ENCODE measurements around the gene TBL2. TPM values are rescaled to one million over a fixed set of nuclear protein-coding genes. Genes with fewer than 3 reads are reported as not detected.
"Not testable (repeated sequence)": the region's sequence is repeated elsewhere in the genome, so short reads cannot be mapped to it uniquely, and the experiment has no call there.

The TBL2 gene
- total RNA-seq, 1 donor from 2014 or later: 9.6 TPM

GRCh38 chr7:73570521-73570920, 7.9 kb downstream of the TBL2 start:
- no peak for TF ChIP-seq CTCF (IDR thresholded peaks at IDR 0.05; ENCODE audit: borderline replicate concordance)
- intact Hi-C loops (cut with micrococcal nuclease): no loop called here

DNA sequence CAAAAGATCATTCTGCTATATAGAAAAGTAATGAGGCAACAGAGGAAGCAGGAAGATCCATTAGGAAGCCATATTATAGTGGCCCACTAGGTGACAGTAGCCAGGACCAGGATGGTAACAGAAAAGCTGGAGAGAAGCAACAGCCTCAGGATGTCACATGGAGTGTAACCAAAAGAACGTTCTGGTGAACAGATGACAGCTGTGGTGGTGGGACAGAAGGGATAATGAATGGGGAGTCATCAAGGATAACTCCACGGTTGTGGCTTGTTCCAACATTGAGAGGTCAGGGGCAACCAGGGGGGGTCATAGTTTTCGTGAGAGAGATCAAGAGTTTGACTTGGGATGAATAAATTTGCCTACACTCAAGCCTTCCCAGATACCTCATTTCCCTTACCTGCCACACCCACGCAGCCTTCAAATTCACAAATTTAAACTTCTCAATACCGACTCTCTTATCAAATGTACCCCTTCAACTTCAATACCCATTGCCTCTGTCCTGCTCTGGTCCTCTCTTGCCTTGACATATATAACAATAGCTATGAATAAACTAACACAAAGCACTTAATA, 9.3 kb downstream of the TBL2 start:
- no peak for DNase-seq
- no peaks in the 10 kb centered on the region for H3K4me1 ChIP-seq
- no peaks in the 10 kb centered on the region for H3K27me3 ChIP-seq (ENCODE audit: low read depth)
- H3K36me3 ChIP-seq: peaks cover 52% of the 10 kb centered on the region
- no peak overlapping the region for H3K27ac ChIP-seq (replicated peaks)
- TF ChIP-seq CTCF (IDR thresholded peaks at IDR 0.05; ENCODE audit: borderline replicate concordance): no peak
- intact Hi-C loops (cut with micrococcal nuclease): no loop called here
- H3K9me3 ChIP-seq (replicated peaks): no peaks in the 10 kb centered on the region
- no peak overlapping the region for H3K4me3 ChIP-seq

More at GRCh38 chr7:73570521-73570920, 7.9 kb downstream of the TBL2 start:
- H3K36me3 ChIP-seq: peaks cover 61% of the 10 kb centered on the region
- H3K27ac ChIP-seq (replicated peaks): no peak overlapping the region
- H3K4me3 ChIP-seq: no peak overlapping the region
- no peaks in the 10 kb centered on the region for H3K27me3 ChIP-seq (ENCODE audit: low read depth)
- H3K9me3 ChIP-seq (replicated peaks): no peaks in the 10 kb centered on the region
- DNase-seq: no peak
- no peaks in the 10 kb centered on the region for H3K4me1 ChIP-seq

DNA sequence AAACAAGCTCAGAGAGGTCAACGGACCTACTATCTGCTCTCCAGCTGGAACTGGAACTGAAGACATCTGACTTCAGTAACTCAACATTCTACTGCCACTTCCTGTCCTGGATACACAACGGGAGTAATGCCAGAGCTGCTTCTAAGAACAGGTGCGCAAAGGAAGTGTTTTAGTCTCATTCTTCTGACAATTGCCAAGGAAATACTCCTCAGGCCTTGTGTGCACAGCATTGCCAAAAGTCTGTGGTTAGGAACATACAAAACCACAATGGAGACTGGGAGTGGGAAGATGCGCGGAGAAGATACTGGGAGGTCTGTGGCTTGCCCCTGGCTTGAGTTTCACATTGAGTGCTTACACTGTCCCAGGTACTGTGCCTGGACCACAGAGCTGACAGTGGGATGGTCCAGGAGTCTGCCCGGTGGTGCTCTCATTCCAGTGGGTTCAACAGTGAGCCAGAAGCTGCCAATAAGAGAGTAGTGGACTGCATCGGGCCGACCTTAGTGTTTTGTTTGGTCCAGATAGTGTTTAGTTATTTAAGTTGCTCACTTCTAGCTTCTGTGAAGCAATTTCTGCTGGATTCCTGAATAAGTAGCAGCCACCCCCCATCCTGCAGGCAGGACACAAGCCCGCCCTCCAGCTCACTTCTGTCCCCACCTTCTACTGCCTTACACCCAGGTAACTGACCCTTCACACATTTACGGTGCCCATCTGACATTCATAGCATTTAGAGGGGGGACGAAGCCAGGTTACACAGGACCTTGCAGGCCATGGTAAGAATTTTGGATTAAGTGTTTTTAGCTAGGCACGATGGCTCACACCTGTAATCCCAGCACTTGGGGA, 10.3 kb downstream of the TBL2 start:
- no peak overlapping the region for H3K4me3 ChIP-seq
- no peaks in the 10 kb centered on the region for H3K9me3 ChIP-seq (replicated peaks)
- no peaks in the 10 kb centered on the region for H3K4me1 ChIP-seq
- no peak for TF ChIP-seq CTCF (IDR thresholded peaks at IDR 0.05; ENCODE audit: borderline replicate concordance)
- no peaks in the 10 kb centered on the region for H3K27me3 ChIP-seq (ENCODE audit: low read depth)
- H3K36me3 ChIP-seq: peaks cover 41% of the 10 kb centered on the region
- DNase-seq: no peak
- no peak overlapping the region for H3K27ac ChIP-seq (replicated peaks)
- intact Hi-C loops (cut with micrococcal nuclease): no loop called here

DNA sequence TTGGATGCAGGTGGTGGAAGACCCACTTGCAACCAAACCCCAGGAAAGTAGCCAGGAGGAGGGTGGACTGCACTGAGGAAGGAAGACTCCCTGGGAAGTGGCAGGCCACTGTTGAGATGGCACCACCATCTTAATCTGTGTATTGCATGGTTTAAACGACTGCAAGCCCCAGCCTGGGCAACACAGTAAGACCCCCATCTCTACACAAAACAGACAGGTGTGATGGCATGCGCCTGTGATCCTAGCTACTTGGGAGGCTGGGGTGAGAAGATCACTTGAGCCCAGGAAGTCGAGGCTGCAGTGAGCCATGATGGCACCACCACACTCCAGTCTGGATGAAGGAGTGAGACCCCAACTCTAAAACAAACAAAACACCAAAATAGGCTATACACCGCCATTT, 11.2 kb downstream of the TBL2 start:
- H3K27ac ChIP-seq (replicated peaks): no peak overlapping the region
- no peaks in the 10 kb centered on the region for H3K27me3 ChIP-seq (ENCODE audit: low read depth)
- TF ChIP-seq CTCF (IDR thresholded peaks at IDR 0.05; ENCODE audit: borderline replicate concordance): no peak
- no peaks in the 10 kb centered on the region for H3K4me1 ChIP-seq
- H3K36me3 ChIP-seq: peaks cover 32% of the 10 kb centered on the region
- no peaks in the 10 kb centered on the region for H3K9me3 ChIP-seq (replicated peaks)
- intact Hi-C loops (cut with micrococcal nuclease): no loop called here
- no peak for DNase-seq
- no peak overlapping the region for H3K4me3 ChIP-seq

DNA sequence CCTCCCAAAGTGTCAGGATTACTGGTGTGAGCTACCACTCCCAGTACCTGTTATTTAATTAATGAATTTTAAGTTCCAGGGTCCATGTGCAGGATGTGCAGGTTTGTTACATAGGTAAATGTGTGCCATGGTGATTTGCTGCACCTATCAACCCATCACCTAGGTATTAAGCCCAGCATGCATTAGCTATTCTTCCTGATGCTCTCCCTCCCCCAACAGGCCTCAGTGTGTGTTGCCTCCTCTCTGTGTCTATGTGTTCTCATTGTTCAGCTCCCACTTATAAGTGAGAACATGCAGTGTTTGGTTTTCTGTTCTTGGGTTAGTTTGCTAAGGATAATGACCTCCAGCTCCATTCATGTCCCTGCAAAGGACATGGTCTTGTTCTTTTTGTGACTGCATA, 11.9 kb downstream of the TBL2 start:
- H3K4me1 ChIP-seq; H3K4me3 ChIP-seq; H3K27me3 ChIP-seq (ENCODE audit: low read depth); intact Hi-C loops (cut with micrococcal nuclease); DNase-seq; H3K27ac ChIP-seq (replicated peaks); H3K9me3 ChIP-seq (replicated peaks): not testable (repeated sequence)
- peaks cover 25% of the 10 kb centered on the region for H3K36me3 ChIP-seq

Data from left ventricle myocardium inferior (tissue), 1 donor.